PC-3 (cell line): Measurements from ENCODE around the gene GSDMA. TPM values are rescaled to one million over a fixed set of nuclear protein-coding genes. Genes with fewer than 3 reads are reported as not detected.
A peak's percentile ranks its signal among the peaks of the same experiment; 100 is the strongest.

Experiments
- ATAC-seq: fragments of 200-7000 bp; cut with Tn5 transposase; 2 replicates; pipeline ENCODE4 v1.9.1; 2020; ENCODE audit warnings: mild to moderate bottlenecking, moderate library complexity
- BruUV-seq: library from RNA; stranded (reverse); fragments of 400-500 nt; replicated peaks from 2 replicates; lab custom pipeline; 2021; lab: Mats Ljungman, UMichigan
- CTCF ChIA-PET: fragments of 300-600 bp; sonication (Branson Sonifier 250); formaldehyde crosslinking; loops from one replicate; lab custom pipeline; 2022; ENCODE audit warnings: antibody characterized with exemption; lab: Charles Lee
- POLR2A ChIA-PET: fragments of 300-600 bp; sonication (Branson Sonifier 250); formaldehyde crosslinking; loops from one replicate; lab custom pipeline; 2022; ENCODE audit warnings: antibody characterized with exemption; ENCODE audit not compliant: unreplicated experiment; lab: Charles Lee
- DNase-seq: peaks from one replicate; pipeline ENCODE4 v3.0.0-alpha.2; 2015
- H2AFZ ChIP-seq: fragments of 300-600 bp; sonication (generic); 2 replicates; pipeline ENCODE4 v1.6.0; 2016; ENCODE audit warnings: antibody characterized with exemption, low read length
- H3F3A ChIP-seq: fragments of 300-600 bp; sonication (generic); one replicate; pipeline ENCODE4 v1.6.0; 2017; ENCODE audit warnings: antibody characterized with exemption, low read length, control low read depth, mild to moderate bottlenecking; ENCODE audit not compliant: unreplicated experiment
- H3K27ac ChIP-seq: fragments of 300-600 bp; sonication (generic); 2 replicates; pipeline ENCODE4 v1.5.1; 2016; ENCODE audit warnings: mild to moderate bottlenecking, low read length
- H3K27me3 ChIP-seq: fragments of 300-600 bp; sonication (generic); 2 replicates; pipeline ENCODE4 v1.6.1; 2016; ENCODE audit warnings: low read length, mixed read lengths
- H3K36me3 ChIP-seq: fragments of 300-600 bp; sonication (generic); 2 replicates; pipeline ENCODE4 v1.6.1; 2016; ENCODE audit warnings: low read depth, mixed run types, low read length, mixed read lengths
- H3K4me1 ChIP-seq: fragments of 300-600 bp; sonication (generic); 2 replicates; pipeline ENCODE4 v1.5.1; 2016; ENCODE audit warnings: low read length; ENCODE audit not compliant: insufficient read depth
- H3K4me2 ChIP-seq: fragments of 300-600 bp; sonication (generic); 2 replicates; pipeline ENCODE4 v1.6.0; 2016; ENCODE audit warnings: low read length
- H3K4me3 ChIP-seq: fragments of 300-600 bp; sonication (generic); 2 replicates; pipeline ENCODE4 v1.5.1; 2016; ENCODE audit warnings: mild to moderate bottlenecking, low read length, mixed read lengths
- H3K79me2 ChIP-seq: fragments of 300-600 bp; sonication (generic); 2 replicates; pipeline ENCODE4 v1.6.1; 2017; ENCODE audit warnings: low read length, mixed read lengths
- H3K9ac ChIP-seq: fragments of 300-600 bp; sonication (generic); 2 replicates; pipeline ENCODE4 v1.6.0; 2016; ENCODE audit warnings: mild to moderate bottlenecking, low read length
- H3K9me2 ChIP-seq: fragments of 300-600 bp; sonication (generic); replicated peaks from 2 replicates; pipeline ENCODE4 v1.6.1; 2016; ENCODE audit warnings: mixed run types, low read length, mixed read lengths
- H3K9me3 ChIP-seq: fragments of 300-600 bp; sonication (generic); 2 replicates; pipeline ENCODE4 v1.6.1; 2016; ENCODE audit warnings: low read length, mixed read lengths
- H4K20me1 ChIP-seq: fragments of 300-600 bp; sonication (generic); 2 replicates; pipeline ENCODE4 v1.6.1; 2016; ENCODE audit warnings: low read length, mixed read lengths
- CTCF ChIP-seq: fragments of 300-600 bp; sonication (generic); conservative IDR thresholded peaks from 2 replicates; pipeline ENCODE4 v1.5.1; 2017; ENCODE audit warnings: antibody characterized with exemption, low read depth, mild to moderate bottlenecking, low read length
- EZH2 ChIP-seq: fragments of 300-600 bp; sonication (generic); IDR thresholded peaks from one replicate; pipeline ENCODE4 v1.6.1; 2017; ENCODE audit warnings: antibody characterized with exemption, mild to moderate bottlenecking, low read length; ENCODE audit not compliant: unreplicated experiment
- EZH2phosphoT487 ChIP-seq: fragments of 300-600 bp; sonication (generic); IDR thresholded peaks from 2 replicates; pipeline ENCODE4 v1.6.1; 2018; ENCODE audit warnings: mild to moderate bottlenecking, antibody characterized with exemption, low read length, borderline replicate concordance
- intact Hi-C: fragments of 100-400 bp; cut with micrococcal nuclease; formaldehyde crosslinking; loops from 2 replicates; pipeline ENCODE4 v1.9.0; 2023
- total RNA-seq: library from RNA; depleted of rRNA; stranded (reverse); fragments of >200 nt; gene quantifications from 2 replicates; pipeline ENCODE4 v1.2.3, GENCODE V29; 2014

GSDMA gene
- total RNA-seq, 1 experiment from 2014 or later = not detected

- intact Hi-C loops = loop anchor here (2.0 kb wide), 1 partner anchor 32 kb away; no protein-coding TSS in a partner anchor
- H3K27ac ChIP-seq = no peak overlapping the region
- peaks cover 43% of the 10 kb centered on the region for H3K4me1 ChIP-seq
- no TSS peak for BruUV-seq
- H4K20me1 ChIP-seq = no peaks in the 10 kb centered on the region
- no peaks in the 10 kb centered on the region for H3K9me3 ChIP-seq
- ATAC-seq = peak; percentile 36
- peaks cover 4% of the 10 kb centered on the region for H3F3A ChIP-seq
- H3K27me3 ChIP-seq = no peaks in the 10 kb centered on the region
- peak; percentile 21 for DNase-seq
- POLR2A ChIA-PET = no interaction called here
- H3K4me3 ChIP-seq = peak overlapping the region; percentile 93
- H3K79me2 ChIP-seq = peaks cover 25% of the 10 kb centered on the region
- peak overlapping the region; percentile 97 for H3K4me2 ChIP-seq
- CTCF ChIA-PET = no interaction called here
- no peak for TF ChIP-seq EZH2
- TF ChIP-seq CTCF = no peak
- no peak for TF ChIP-seq EZH2phosphoT487
- peak overlapping the region; percentile 70 for H2AFZ ChIP-seq
- H3K9me2 ChIP-seq = no peaks in the 10 kb centered on the region
- H3K9ac ChIP-seq = peak overlapping the region; percentile 79
- no peaks in the 10 kb centered on the region; the same call in 1 of the 2 replicates for H3K36me3 ChIP-seq
Measured at GRCh38 chr17:39926588-39927100, 36.2 kb upstream of the GSDMA start.

- Histone ChIP-seq H3K4me3 (peak within 1 kb of the TSS; percentile 93), H3K9me2 (no peaks in the 10 kb centered on the region), H3K27me3 (no peaks in the 10 kb centered on the region), H3K27ac (peak within 1 kb of the TSS; percentile 54), H4K20me1 (no peaks in the 10 kb centered on the region), H3K4me1 (peaks cover 43% of the 10 kb centered on the region), H3K9ac (peak within 1 kb of the TSS; percentile 79), H3K4me2 (peak within 1 kb of the TSS; percentile 97), H3K9me3 (no peaks in the 10 kb centered on the region), H3F3A (peaks cover 4% of the 10 kb centered on the region), H2AFZ (peak within 1 kb of the TSS; percentile 78), H3K36me3 (no peaks in the 10 kb centered on the region; the same call in 1 of the 2 replicates), H3K79me2 (peaks cover 25% of the 10 kb centered on the region)
- DNase-seq = peak; percentile 85
- ChIA-PET POLR2A (interaction anchor here (0.5 kb wide), 1 partner anchor 1621 kb away, joined by 4 read pairs; no protein-coding TSS in a partner anchor), CTCF (interaction anchor here (0.6 kb wide), 1 partner anchor 53 kb away, joined by 4 read pairs; the partner anchor contains the start of gene PSMD3)
- intact Hi-C loops = loop anchor here (2.0 kb wide), 1 partner anchor 31 kb away; no protein-coding TSS in a partner anchor
- BruUV-seq = no TSS peak
- peak; percentile 70 for ATAC-seq
- TF ChIP-seq CTCF (no peak), EZH2phosphoT487 (no peak), EZH2 (no peak)
Measured at GRCh38 chr17:39927101-39927928, 35.5 kb upstream of the GSDMA start, which contains the start of the genes LRRC3C and ORMDL3. Gene LRRC3C (plus strand): TSS chr17:39927732. CDS start chr17:39941524, 13,792 bp downstream. Gene ORMDL3 (minus strand): TSS chr17:39927601. CDS start chr17:39924203, 3,398 bp downstream.
